Measurements from ENCODE around the gene ZSWIM6. TPM values are rescaled to one million over a fixed set of nuclear protein-coding genes. Genes with fewer than 3 reads are reported as not detected.

The ZSWIM6 gene
- polyA plus RNA-seq, 10 donors = 6.7 to 10.8 (median 9.0) TPM

GRCh38 chr5:61534481-61535267 is 202.6 kb downstream of the ZSWIM6 start:
- no peak for DNase-seq

GRCh38 chr5:61535828-61536227 is 203.8 kb downstream of the ZSWIM6 start:
- no peak for DNase-seq

- DNase-seq = no peak
These were observed 204.9 kb downstream of the ZSWIM6 start for GRCh38 chr5:61536922-61537321.

- no peak for DNase-seq
These were observed 206.9 kb downstream of the ZSWIM6 start for GRCh38 chr5:61538722-61539501.

- no peak for DNase-seq
These were observed 217.5 kb downstream of the ZSWIM6 start for GRCh38 chr5:61549530-61549929.

- DNase-seq = no peak
These were observed 219.7 kb downstream of the ZSWIM6 start for GRCh38 chr5:61551637-61552313.

- no peak for DNase-seq
These were observed 227.1 kb downstream of the ZSWIM6 start for GRCh38 chr5:61559146-61559545.

GRCh38 chr5:61559722-61560121 is 227.7 kb downstream of the ZSWIM6 start:
- no peak for DNase-seq

- DNase-seq = no peak
These were observed 231.3 kb downstream of the ZSWIM6 start for GRCh38 chr5:61563401-61563800.

- no peak for DNase-seq
These were observed 235.3 kb downstream of the ZSWIM6 start for GRCh38 chr5:61567337-61567736.

GRCh38 chr5:61569353-61569752 is 237.3 kb downstream of the ZSWIM6 start:
- DNase-seq = peak in 1 of 3 donors; percentile 36

GRCh38 chr5:61570767-61571166 is 238.7 kb downstream of the ZSWIM6 start:
- no peak for DNase-seq

- no peak for DNase-seq
These were observed 240.9 kb downstream of the ZSWIM6 start for GRCh38 chr5:61572959-61573358.

GRCh38 chr5:61575103-61575502 is 243.0 kb downstream of the ZSWIM6 start:
- peak in 2 of 3 donors; percentile 43 to 77 for DNase-seq

GRCh38 chr5:61575581-61575980 is 243.5 kb downstream of the ZSWIM6 start:
- no peak for DNase-seq

GRCh38 chr5:61576556-61576955 is 244.5 kb downstream of the ZSWIM6 start:
- DNase-seq = no peak

- no peak for DNase-seq
These were observed 246.9 kb downstream of the ZSWIM6 start for GRCh38 chr5:61578858-61579503.

GRCh38 chr5:61582205-61582820 is 250.3 kb downstream of the ZSWIM6 start:
- no peak for DNase-seq

- DNase-seq = no peak
These were observed 250.8 kb downstream of the ZSWIM6 start for GRCh38 chr5:61582887-61583286.

GRCh38 chr5:61586096-61587084 is 254.3 kb downstream of the ZSWIM6 start:
- DNase-seq = no peak

Measured in muscle of back (tissue), 11 donors.